GM21723 (cell line): ENCODE measurements around the gene GALNT6.
A peak's percentile ranks its signal among the peaks of the same experiment; 100 is the strongest.
"Not testable (repeated sequence)": the region's sequence is repeated elsewhere in the genome, so short reads cannot be mapped to it uniquely, and the experiment has no call there.

Source experiments
- ATAC-seq: cut with Tn5 transposase; IDR thresholded peaks from one replicate; pipeline ENCODE4 v1.9.1; 2021; ENCODE audit warnings: mild to moderate bottlenecking, moderate library complexity; ENCODE audit not compliant: unreplicated experiment

The GALNT6 gene

GRCh38 chr12:51358496-51358895 lies 32.7 kb downstream of the GALNT6 start:
- ATAC-seq, result no peak

GRCh38 chr12:51357374-51358047 lies 33.7 kb downstream of the GALNT6 start:
- ATAC-seq, result peak; percentile 74

- ATAC-seq, result no peak
Observed at GRCh38 chr12:51351913-51352532, 39.2 kb downstream of the GALNT6 start.

GRCh38 chr12:51349026-51349425 lies 42.2 kb downstream of the GALNT6 start:
- ATAC-seq, result no peak

- ATAC-seq, result no peak
Observed at GRCh38 chr12:51348116-51348515, 43.1 kb downstream of the GALNT6 start.

GRCh38 chr12:51346581-51346980 lies 44.6 kb downstream of the GALNT6 start, which contains the start of gene CELA1:
TSS of gene CELA1 (minus strand) at chr12:51346679. CDS start at chr12:51346638, 41 bp downstream.
- no peak for ATAC-seq

- ATAC-seq, result no peak
Observed at GRCh38 chr12:51345681-51346080, 45.5 kb downstream of the GALNT6 start.

GRCh38 chr12:51343201-51343600 lies 48.0 kb downstream of the GALNT6 start:
- no peak for ATAC-seq

- no peak for ATAC-seq
Observed at GRCh38 chr12:51342416-51342815, 48.8 kb downstream of the GALNT6 start.

GRCh38 chr12:51341251-51342007 lies 49.8 kb downstream of the GALNT6 start:
- ATAC-seq, result peak; percentile 65

GRCh38 chr12:51339750-51340149 lies 51.5 kb downstream of the GALNT6 start:
- ATAC-seq, result no peak

GRCh38 chr12:51337336-51337735 lies 53.9 kb downstream of the GALNT6 start:
- ATAC-seq, result not testable (repeated sequence)

- ATAC-seq, result no peak
Observed at GRCh38 chr12:51335931-51336330, 55.3 kb downstream of the GALNT6 start.

- ATAC-seq, result no peak
Observed at GRCh38 chr12:51334764-51335163, 56.4 kb downstream of the GALNT6 start.

- no peak for ATAC-seq
Observed at GRCh38 chr12:51333536-51333935, 57.7 kb downstream of the GALNT6 start.

GRCh38 chr12:51330186-51330585 lies 61.0 kb downstream of the GALNT6 start:
- ATAC-seq, result no peak

- ATAC-seq, result no peak
Observed at GRCh38 chr12:51329742-51330141, 61.5 kb downstream of the GALNT6 start.

- ATAC-seq, result no peak
Observed at GRCh38 chr12:51328587-51328986, 62.6 kb downstream of the GALNT6 start.

GRCh38 chr12:51326698-51327439 lies 64.3 kb downstream of the GALNT6 start:
- ATAC-seq, result peak; percentile 52

GRCh38 chr12:51324953-51325352 lies 66.3 kb downstream of the GALNT6 start:
- no peak for ATAC-seq
